Measurements from ENCODE around the gene PITX3.

PITX3 gene

DNA sequence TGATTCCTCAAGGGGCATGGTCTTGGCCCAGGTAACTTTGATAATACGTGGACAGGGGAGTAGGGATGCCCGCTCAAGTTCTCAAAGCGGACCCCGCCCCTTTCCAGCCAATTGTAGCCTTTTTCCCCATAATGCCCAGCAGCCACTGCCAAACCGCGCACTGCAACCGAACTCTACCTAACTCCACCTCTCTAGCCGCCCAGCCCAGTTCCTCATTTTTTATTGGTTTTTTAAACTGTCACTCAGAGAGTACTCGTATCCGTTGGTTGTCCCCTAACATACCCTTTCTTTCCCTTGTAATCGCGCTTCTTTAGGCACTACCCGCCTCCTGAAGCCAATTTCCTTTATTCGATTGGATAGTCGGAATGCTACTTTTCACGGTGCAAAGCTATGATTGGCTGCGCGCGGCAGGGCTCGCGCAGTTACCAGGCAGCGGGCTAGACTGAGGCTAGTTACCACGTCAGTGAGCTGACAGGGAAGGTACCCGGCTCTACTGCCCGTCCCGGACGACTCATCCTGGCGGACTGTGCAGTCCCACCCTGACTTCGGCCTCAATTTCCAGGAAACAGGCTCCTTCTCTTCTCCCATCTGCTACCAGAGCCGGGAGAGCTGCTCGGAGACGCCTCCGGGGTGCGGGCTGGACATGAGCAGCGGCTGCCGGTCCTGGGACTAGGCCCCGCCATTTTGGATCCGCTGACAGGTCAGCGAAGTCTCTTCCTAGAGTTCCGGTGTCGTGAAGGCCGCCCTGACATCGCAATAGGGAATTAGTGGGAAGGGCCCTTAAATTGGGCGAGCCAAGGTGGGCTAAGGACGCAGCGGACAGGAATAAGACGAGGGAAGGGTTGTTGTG, 4.0 kb upstream of the PITX3 start, which contains the start of gene GBF1 (continued):
- TF ChIP-seq SP3 (tag by site-specific recombination; IDR thresholded peaks at IDR 0.05) = peak; percentile 99

DNA sequence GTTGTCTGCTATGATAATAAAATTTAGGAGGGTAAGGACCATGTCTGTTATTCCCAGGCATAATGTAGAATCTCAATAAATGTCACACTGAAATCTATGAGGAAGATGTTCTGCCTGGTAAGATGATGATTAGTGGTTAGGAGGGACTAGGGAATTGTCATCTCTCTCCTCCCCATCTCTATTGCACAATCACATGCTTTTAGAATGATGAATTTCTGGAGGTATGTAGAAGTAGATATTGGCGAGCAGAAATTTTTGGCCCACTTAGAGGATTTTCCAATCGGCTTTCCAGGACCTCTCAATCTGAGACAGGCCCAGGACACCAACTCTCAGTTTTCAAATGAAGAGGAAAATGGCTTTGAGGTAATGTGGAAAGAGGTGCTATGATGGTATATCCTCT, 2.0 kb upstream of the PITX3 start:
- Histone ChIP-seq H3K36me3 (ENCODE audit: control insufficient read depth in 2 of 2, insufficient read depth in 1 of 2, low read length in 2 of 2) (peaks cover 0 to 4% of the 10 kb centered on the region in 2 experiments; a peak in 1 of 3 replicates), H3K4me1 (ENCODE audit: control insufficient read depth, insufficient read depth, low read length) (peaks cover 20% of the 10 kb centered on the region), H3K9me3 (ENCODE audit: control insufficient read depth, insufficient read depth, low read depth, low read length) (no peaks in the 10 kb centered on the region), H3K4me3 (ENCODE audit: low read depth, low read length) (no peak overlapping the region), H3K27ac (ENCODE audit: extremely low read depth, low read depth, low read length) (no peak overlapping the region)
- TF ChIP-seq ZNF707 (tag by site-specific recombination; IDR thresholded peaks at IDR 0.05) (no peak), ZNF23 (tag by site-specific recombination; IDR thresholded peaks at IDR 0.05; ENCODE audit: borderline replicate concordance) (no peak), ZNF585B (tag by site-specific recombination; IDR thresholded peaks at IDR 0.05) (no peak), ZNF48 (tag by site-specific recombination; IDR thresholded peaks at IDR 0.05) (no peak), ZNF530 (tag by site-specific recombination; IDR thresholded peaks at IDR 0.05; ENCODE audit: low read depth) (no peak), ZNF701 (tag by site-specific recombination; IDR thresholded peaks at IDR 0.05) (no peak)
- TF ChIP-seq, protein P1, sequence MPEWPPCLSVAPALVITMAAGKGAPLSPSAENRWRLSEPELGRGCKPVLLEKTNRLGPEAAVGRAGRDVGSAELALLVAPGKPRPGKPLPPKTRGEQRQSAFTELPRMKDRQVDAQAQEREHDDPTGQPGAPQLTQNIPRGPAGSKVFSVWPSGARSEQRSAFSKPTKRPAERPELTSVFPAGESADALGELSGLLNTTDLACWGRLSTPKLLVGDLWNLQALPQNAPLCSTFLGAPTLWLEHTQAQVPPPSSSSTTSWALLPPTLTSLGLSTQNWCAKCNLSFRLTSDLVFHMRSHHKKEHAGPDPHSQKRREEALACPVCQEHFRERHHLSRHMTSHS (tag by site-specific recombination; IDR thresholded peaks at IDR 0.05) = no peak
- ChIA-PET CTCF (interaction anchor here (0.5 to 4.3 kb wide), 2 partner anchors 13 to 156 kb away, joined by 3 to 28 read pairs; no protein-coding TSS in a partner anchor), POLR2A (no interaction called here)

DNA sequence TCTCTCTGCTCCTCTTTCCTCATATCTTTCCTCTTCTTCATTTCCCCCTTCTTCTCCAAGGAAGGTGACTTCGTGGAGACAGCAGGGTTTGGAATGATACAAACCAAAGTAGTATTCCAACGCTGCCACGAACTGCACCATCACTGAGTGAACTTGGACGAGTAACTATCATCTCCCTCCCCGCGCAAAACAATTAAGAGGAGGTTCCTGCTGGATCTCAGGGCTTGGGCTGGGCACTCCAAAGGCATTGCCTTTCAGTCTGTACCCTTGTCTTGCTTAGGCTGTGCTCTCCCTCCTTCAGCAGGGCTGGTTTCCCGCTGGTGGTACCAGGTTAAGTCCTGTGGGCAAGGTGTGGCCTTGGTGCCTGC, 790 bp upstream of the PITX3 start:
- POLR2A ChIA-PET = no interaction called here
- no peak overlapping the region for H3K27ac ChIP-seq (ENCODE audit: extremely low read depth, low read depth, low read length)

DNA sequence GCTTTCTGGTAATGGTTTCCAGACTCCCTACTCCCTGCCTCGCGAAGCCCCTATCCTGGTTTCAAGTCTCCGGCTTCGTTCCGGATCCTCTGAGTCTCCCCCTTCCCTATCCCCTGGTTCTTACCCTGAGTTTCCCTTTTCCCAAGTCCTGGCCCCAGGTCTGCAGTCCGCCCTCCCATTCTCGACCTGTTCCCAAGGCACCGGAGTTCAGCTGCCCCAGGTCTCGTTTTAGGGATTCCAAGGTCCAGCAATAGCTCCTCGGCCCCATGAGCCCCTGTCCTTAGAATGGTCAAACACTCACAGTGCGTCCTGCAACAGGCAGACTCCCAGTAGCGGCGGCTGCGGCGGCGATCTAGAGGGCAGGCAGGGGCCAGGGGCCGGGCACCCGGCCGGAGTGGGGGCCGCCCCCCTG, 274 bp downstream of the PITX3 start:
- ChIA-PET CTCF (interaction anchor here (0.8 to 17.5 kb wide), 3 partner anchors 10 to 110 kb away, joined by 5 to 531 read pairs (median 31); no protein-coding TSS in a partner anchor), POLR2A (interaction anchor here (1.2 to 1.7 kb wide), 3 partner anchors 10 to 71 kb away, joined by 3 to 9 read pairs (median 4); no protein-coding TSS in a partner anchor)
- Histone ChIP-seq H3K4me1 (ENCODE audit: control insufficient read depth, insufficient read depth, low read length) (no peaks in the 10 kb centered on the region; the same call in 1 of the 2 replicates), H3K4me3 (ENCODE audit: low read depth, low read length) (peak overlapping the region; percentile 18), H3K36me3 (ENCODE audit: control insufficient read depth in 2 of 2, insufficient read depth in 1 of 2, low read length in 2 of 2) (no peaks in the 10 kb centered on the region), H3K27ac (ENCODE audit: extremely low read depth, low read depth, low read length) (no peak overlapping the region), H3K9me3 (ENCODE audit: control insufficient read depth, insufficient read depth, low read depth, low read length) (no peaks in the 10 kb centered on the region)
- TF ChIP-seq ZNF354C (tag by site-specific recombination; IDR thresholded peaks at IDR 0.05; ENCODE audit: borderline replicate concordance, low read depth) (no peak), TRIM28 (IDR thresholded peaks at IDR 0.05; ENCODE audit: borderline replicate concordance, low read length) (no peak), ZNF843 (tag by site-specific recombination; IDR thresholded peaks at IDR 0.05) (no peak), ZNF138 (tag by site-specific recombination; IDR thresholded peaks at IDR 0.05; ENCODE audit: borderline replicate concordance) (no peak), ZFP41 (tag by site-specific recombination; IDR thresholded peaks at IDR 0.05; ENCODE audit: borderline replicate concordance) (no peak), ZBTB48 (tag by site-specific recombination; IDR thresholded peaks at IDR 0.05) (0 out of 2 replicates have a peak, but pooled peaks have one; percentile 31), ZNF404 (tag by site-specific recombination; IDR thresholded peaks at IDR 0.05) (no peak), SCRT2 (tag by site-specific recombination; IDR thresholded peaks at IDR 0.05) (peak; percentile 51; the same call in 1 of the 2 replicates)
- TF ChIP-seq, protein P2, sequence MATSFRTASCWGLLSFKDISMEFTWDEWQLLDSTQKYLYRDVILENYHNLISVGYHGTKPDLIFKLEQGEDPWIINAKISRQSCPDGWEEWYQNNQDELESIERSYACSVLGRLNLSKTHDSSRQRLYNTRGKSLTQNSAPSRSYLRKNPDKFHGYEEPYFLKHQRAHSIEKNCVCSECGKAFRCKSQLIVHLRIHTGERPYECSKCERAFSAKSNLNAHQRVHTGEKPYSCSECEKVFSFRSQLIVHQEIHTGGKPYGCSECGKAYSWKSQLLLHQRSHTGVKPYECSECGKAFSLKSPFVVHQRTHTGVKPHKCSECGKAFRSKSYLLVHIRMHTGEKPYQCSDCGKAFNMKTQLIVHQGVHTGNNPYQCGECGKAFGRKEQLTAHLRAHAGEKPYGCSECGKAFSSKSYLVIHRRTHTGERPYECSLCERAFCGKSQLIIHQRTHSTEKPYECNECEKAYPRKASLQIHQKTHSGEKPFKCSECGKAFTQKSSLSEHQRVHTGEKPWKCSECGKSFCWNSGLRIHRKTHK (tag by site-specific recombination; IDR thresholded peaks at IDR 0.05) = no peak
- TF ChIP-seq, protein P3, sequence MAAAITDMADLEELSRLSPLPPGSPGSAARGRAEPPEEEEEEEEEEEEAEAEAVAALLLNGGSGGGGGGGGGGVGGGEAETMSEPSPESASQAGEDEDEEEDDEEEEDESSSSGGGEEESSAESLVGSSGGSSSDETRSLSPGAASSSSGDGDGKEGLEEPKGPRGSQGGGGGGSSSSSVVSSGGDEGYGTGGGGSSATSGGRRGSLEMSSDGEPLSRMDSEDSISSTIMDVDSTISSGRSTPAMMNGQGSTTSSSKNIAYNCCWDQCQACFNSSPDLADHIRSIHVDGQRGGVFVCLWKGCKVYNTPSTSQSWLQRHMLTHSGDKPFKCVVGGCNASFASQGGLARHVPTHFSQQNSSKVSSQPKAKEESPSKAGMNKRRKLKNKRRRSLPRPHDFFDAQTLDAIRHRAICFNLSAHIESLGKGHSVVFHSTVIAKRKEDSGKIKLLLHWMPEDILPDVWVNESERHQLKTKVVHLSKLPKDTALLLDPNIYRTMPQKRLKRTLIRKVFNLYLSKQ (tag by site-specific recombination; IDR thresholded peaks at IDR 0.05; ENCODE audit: borderline replicate concordance) = no peak
- TF ChIP-seq, protein P4, sequence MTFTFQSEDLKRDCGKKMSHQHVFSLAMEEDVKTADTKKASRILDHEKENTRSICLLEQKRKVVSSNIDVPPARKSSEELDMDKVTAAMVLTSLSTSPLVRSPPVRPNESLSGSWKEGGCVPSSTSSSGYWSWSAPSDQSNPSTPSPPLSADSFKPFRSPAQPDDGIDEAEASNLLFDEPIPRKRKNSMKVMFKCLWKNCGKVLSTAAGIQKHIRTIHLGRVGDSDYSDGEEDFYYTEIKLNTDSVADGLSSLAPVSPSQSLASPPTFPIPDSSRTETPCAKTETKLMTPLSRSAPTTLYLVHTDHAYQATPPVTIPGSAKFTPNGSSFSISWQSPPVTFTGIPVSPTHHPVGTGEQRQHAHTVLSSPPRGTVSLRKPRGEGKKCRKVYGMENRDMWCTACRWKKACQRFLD (tag by site-specific recombination; IDR thresholded peaks at IDR 0.05) = no peak
- TF ChIP-seq, protein P5, sequence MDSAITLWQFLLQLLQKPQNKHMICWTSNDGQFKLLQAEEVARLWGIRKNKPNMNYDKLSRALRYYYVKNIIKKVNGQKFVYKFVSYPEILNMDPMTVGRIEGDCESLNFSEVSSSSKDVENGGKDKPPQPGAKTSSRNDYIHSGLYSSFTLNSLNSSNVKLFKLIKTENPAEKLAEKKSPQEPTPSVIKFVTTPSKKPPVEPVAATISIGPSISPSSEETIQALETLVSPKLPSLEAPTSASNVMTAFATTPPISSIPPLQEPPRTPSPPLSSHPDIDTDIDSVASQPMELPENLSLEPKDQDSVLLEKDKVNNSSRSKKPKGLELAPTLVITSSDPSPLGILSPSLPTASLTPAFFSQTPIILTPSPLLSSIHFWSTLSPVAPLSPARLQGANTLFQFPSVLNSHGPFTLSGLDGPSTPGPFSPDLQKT (IDR thresholded peaks at IDR 0.05; ENCODE audit: borderline replicate concordance, low read depth, low read length) = no peak

More for the DNA sequence above, 790 bp upstream of the PITX3 start:
- CTCF ChIA-PET = interaction anchor here (2.9 kb wide), 1 partner anchor 11 kb away, joined by 31 read pairs; no protein-coding TSS in a partner anchor
- Histone ChIP-seq H3K4me1 (ENCODE audit: control insufficient read depth, insufficient read depth, low read length) (peaks cover 8% of the 10 kb centered on the region), H3K36me3 (ENCODE audit: control insufficient read depth in 2 of 2, insufficient read depth in 1 of 2, low read length in 2 of 2) (no peaks in the 10 kb centered on the region), H3K9me3 (ENCODE audit: control insufficient read depth, insufficient read depth, low read depth, low read length) (no peaks in the 10 kb centered on the region), H3K4me3 (ENCODE audit: low read depth, low read length) (no peak overlapping the region; the same call in 1 of the 2 replicates)
- TF ChIP-seq REPIN1 (tag by site-specific recombination; IDR thresholded peaks at IDR 0.05; ENCODE audit: low read depth) (no peak), BCL11A (tag by site-specific recombination; IDR thresholded peaks at IDR 0.05; ENCODE audit: low read depth) (no peak), ZBTB7A (tag by site-specific recombination; IDR thresholded peaks at IDR 0.05; ENCODE audit: low read depth) (0 out of 2 replicates have a peak, but pooled peaks have one; percentile 6)

All from HEK293 (cell line).